ENCODE measurements around the gene SYDE1.

Gene SYDE1

GRCh38 chr19:15124572-15125231 is 17.5 kb downstream of the SYDE1 start:
- no peak for DNase-seq (ENCODE audit: low read depth in 2 of 2)

- peak; percentile 95 for DNase-seq (ENCODE audit: low read depth in 2 of 2)
Observed at GRCh38 chr19:15125232-15126067, 18.2 kb downstream of the SYDE1 start.

- DNase-seq (ENCODE audit: low read depth in 2 of 2) = no peak
Observed at GRCh38 chr19:15126131-15126910, 19.1 kb downstream of the SYDE1 start.

- no peak for DNase-seq (ENCODE audit: low read depth in 2 of 2)
Observed at GRCh38 chr19:15128162-15128770, 21.1 kb downstream of the SYDE1 start.

DNA sequence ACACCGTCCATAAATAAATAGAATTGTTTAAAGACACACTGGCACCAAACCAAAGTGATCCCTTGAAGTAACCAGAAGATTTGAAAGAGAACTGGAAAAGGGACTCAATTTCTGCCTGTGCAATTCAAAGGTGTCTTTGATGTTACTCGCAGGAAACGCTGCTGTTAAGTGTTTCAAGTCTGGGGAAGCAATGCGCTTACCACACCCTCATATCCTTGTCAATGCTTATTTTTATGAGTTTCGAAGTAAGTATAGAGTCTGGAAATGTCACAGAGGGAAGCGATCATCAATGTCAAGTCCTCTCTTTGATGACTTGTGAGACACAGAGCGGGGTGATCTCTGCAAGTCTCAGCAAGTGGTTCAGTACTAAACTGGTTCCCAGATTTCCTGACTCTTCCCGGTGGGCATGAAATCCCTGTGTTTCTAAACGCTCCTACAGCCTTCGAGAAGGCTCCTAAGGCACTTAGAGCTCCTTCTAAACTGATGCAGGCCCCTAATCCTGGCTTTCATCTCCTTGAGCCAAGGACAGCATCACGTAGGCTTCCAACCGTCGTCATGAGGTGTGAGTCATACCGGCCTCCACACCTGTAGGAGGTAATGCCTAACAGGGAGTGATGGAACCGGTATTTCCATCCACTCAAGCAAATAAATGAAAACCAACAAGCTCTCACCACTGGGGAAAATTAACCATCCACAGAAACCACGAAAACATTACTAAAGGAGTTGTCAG is 22.8 kb downstream of the SYDE1 start:
- peak in 1 of 2 donors; percentile 38 for DNase-seq (ENCODE audit: low read depth in 2 of 2)

- DNase-seq (ENCODE audit: low read depth in 2 of 2) = no peak
Observed at GRCh38 chr19:15136234-15136954, 29.2 kb downstream of the SYDE1 start.

DNA sequence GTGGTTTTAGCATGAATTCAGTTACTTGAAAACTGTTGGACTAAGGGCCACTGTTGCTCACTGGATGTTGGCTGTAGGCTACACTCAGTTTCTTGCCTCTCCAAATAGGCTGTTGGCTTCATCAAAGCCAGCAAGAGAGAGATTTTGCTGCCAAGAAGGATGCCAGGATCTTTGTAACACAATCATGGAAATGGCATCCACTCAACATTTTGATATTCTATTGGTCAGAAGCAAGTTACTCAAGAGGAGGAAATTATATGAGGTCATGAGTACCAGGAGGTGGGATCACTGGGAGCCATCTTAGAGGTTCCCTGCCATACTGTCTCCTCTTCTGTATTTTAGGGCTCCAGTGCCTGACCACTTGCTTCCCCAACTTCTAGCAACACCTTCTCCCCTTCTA is 30.6 kb downstream of the SYDE1 start:
- no peak for DNase-seq (ENCODE audit: low read depth in 2 of 2)

DNA sequence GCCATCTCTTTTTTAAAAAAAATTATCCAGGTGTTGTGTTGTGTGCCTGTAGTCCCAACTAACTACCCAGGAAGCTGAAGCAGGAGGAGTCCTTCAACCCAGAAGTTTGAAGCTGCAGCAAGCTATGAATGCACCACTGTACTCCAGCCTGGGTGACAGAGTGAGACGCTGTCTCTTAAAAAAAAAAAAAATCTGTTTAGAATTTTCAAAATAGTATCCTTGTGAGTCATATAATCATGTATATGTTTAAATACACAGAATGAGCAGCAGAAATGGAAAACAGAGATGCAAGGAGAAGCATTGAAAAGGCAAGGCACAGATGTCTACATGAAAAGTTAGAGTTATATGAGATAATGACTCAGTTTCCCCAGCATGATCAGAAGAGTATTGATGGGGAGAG is 31.2 kb downstream of the SYDE1 start:
- no peak for DNase-seq (ENCODE audit: low read depth in 2 of 2)

GRCh38 chr19:15141143-15141542 is 33.9 kb downstream of the SYDE1 start:
- no peak for DNase-seq (ENCODE audit: low read depth in 2 of 2)

DNA sequence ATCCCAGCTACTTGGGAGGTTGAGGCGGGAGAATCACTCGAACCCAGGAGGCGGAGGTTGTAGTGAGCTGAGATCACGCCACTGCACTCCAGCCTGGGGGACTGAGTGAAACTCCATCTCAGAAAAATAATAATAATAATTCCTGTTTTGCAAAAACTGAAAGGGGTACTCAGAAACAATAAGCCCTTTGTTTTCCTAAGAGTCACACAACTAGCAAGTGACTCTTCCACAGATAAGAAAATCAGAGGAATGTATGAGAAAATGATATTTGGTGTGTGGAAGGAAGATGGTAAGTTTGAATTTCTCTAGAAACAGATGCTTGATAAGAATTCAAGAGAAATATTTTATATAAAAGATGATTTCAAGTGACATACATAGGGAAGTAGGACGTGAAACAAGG is 35.1 kb downstream of the SYDE1 start:
- no peak for DNase-seq (ENCODE audit: low read depth in 2 of 2)

DNA sequence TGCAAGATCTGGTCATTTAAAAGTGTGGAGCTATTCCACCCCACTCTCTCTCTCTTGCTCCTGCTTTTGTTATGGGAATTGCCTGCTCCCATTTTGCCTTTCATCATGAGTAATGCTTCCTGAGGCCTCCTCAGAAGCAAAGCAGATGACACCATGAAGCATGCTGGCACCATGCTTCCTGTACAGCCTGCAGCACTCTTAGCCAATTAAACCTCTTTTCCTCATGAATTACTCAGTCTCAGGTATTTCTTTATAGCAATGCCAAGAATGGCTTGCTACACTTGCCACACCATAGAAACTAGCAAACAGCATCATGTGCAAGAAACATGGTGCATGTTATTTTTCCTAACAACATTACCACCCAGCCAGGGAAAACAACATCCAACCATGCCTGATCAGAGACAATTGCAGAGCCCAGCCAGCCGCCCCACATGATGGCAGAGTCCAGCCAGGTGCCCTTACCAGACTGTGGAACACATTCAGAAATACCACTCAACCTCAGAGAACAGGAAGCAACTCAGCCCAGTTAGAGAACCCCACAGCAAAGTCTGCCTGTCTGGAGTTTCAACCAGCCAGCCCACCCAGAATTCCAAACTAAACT is 36.9 kb downstream of the SYDE1 start:
- DNase-seq (ENCODE audit: low read depth in 2 of 2) = no peak

DNA sequence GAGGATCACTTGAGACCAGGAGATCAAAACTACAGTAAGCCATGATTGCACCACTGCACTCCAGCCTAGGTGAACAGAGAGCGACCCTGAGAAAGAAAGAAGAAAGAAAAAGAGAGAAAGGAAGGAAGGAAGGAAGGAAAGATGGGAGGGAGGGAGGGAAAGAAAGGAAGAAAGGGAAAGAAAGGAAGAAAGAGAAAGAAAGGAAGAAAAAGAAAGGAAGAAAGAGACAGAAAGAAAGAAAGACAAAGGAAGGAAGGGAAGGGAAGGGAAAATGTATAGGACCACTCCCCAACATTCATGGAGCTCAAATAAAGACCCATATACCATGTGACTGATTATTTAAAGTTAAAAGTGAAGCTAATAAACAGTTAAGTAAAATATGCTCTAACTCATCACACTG is 39.9 kb downstream of the SYDE1 start:
- DNase-seq (ENCODE audit: low read depth in 2 of 2) = no peak

- no peak for DNase-seq (ENCODE audit: low read depth in 2 of 2)
Observed at GRCh38 chr19:15149737-15150136, 42.5 kb downstream of the SYDE1 start.

DNA sequence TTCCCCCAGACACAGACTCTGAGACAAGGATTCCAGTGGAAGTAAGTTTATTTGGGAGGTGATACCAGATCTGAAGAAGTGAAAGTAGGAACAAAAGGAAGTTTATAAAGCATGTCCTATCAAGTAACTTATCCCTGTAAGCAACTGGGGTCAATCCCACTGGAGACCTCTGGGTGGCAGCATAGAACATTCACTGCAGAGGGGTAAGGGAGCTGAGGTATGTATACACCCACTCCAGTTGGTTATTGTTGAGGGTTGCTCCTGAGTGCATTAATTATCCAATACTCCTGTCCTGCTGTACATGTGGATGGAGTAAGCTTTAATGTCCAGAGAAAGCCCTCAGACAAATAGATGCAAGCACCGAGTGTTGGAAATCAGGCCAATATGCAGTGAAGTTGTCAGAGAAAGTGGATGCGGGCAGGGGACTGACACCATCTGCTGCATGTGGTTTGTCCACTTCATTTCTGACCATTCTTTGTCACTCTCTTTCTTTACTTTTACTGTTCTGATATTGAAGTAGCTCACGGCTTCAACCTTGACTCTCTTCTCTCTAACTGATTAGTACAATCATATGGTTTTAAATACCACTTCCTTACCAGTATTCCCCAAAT is 46.9 kb downstream of the SYDE1 start:
- DNase-seq (ENCODE audit: low read depth in 2 of 2) = no peak

DNA sequence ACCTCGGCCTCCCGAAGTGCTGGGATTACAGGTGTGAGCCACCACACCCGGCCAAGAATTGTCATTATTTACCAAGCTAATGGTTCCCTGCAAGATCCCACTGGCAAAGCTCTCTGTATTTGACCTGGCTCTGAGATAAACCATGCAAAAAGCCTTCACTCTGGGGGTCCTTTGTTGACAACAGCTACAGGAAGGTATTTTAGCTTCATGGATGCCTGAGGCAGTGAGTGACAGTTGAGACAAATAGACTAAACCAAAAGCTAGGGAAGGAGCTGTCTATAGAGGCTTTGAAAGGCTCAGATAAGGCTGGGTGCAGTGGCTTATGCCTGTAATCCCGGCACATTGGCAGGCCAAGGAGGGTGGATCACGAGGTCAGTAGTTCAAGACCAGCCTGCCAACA is 48.1 kb downstream of the SYDE1 start:
- no peak for DNase-seq (ENCODE audit: low read depth in 2 of 2)

GRCh38 chr19:15156391-15156790 is 49.2 kb downstream of the SYDE1 start:
- DNase-seq (ENCODE audit: low read depth in 2 of 2) = no peak

- no peak for DNase-seq (ENCODE audit: low read depth in 2 of 2)
Observed at GRCh38 chr19:15159251-15159650, 52.0 kb downstream of the SYDE1 start.

DNA sequence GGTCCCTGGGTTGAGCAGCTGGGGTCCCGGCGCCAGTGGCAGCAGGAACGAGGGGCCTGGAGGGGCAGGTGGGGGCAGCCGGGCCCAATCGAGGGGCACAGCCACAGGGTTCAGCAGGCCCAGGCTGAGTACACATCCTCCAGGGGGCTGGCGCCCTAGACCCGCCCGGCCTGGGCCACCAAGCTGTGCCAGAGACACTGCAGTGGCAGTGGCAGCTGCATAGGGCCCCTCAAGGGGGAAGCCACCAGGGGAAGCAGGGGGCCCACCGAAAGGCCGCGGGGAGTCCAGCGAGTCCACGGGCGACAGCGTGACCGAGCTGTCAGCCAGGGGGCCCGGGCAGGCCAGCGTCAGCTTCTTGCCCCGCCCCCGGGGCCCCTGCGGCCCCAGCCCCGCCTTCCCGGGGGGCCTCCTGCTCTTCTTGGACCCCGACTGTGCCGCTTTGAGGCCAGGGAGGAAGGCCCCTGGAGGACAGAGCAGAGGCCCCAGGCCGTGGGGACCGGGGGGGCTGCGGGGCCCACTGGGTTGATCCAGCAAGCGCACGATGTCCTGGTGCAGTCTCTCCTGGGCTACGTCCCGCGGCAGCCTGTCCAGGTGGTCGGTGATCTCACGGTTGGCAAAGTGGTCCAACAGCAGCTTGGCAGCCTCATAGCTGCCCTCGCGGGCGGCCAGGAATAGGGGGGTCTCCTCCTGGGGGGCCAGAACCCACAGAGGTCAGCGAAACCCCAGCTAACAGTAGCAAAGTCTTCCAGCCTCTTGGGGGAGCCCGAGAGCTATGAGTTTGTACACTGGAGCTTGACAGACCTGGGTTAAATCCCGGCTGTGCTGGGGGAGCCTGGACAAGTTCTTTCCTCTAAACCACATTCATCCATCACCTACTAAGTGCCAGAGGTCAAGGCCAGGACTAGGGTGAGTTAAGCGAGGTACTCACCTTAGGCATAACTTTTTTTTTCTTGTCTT is 54.1 kb downstream of the SYDE1 start:
- no peak for DNase-seq (ENCODE audit: low read depth in 2 of 2)

Measured in stimulated activated CD8-positive, alpha-beta memory T cell treated with anti-CD3 and anti-CD28 coated beads, Interleukin-15, amount 100 ng/mL, for 4 hours (primary cell).